Stimulated activated CD4-positive, alpha-beta T cell treated with anti-CD3 and anti-CD28 coated beads, Interleukin-1b, Interleukin-23, amount 100 ng/mL, for 4 hours (primary cell): Measurements from ENCODE around the gene CTSV.
"Not testable (repeated sequence)": the region's sequence is repeated elsewhere in the genome, so short reads cannot be mapped to it uniquely, and the experiment has no call there.

Experiments
- DNase-seq, 2 donors: peaks; one replicate each; pipeline ENCODE4 v3.0.0-alpha.2; 2020; ENCODE audit warnings: low read depth in 2 of 2

The CTSV gene

GRCh38 chr9:97038611-97039513 lies at the start of gene CTSV:
CTSV (minus strand) TSS chr9:97039142; CDS start chr9:97038043, 1,099 bp downstream.
- DNase-seq, result peak; percentile 60 to 82

- DNase-seq, result not testable (repeated sequence)
Measured at GRCh38 chr9:97087668-97088215, 48.8 kb upstream of the CTSV start.

- not testable (repeated sequence) for DNase-seq
Measured at GRCh38 chr9:97084562-97084991, 45.6 kb upstream of the CTSV start.

- DNase-seq, result no peak
Measured at GRCh38 chr9:97078362-97078761, 39.4 kb upstream of the CTSV start.

- no peak for DNase-seq
Measured at GRCh38 chr9:97077452-97078295, 38.7 kb upstream of the CTSV start.

- not testable (repeated sequence) for DNase-seq
Measured at GRCh38 chr9:97076731-97077451, 37.9 kb upstream of the CTSV start.

- DNase-seq, result no peak
Measured at GRCh38 chr9:97076238-97076637, 37.3 kb upstream of the CTSV start.

- no peak for DNase-seq
Measured at GRCh38 chr9:97075289-97075985, 36.5 kb upstream of the CTSV start.

GRCh38 chr9:97073506-97073905 lies 34.6 kb upstream of the CTSV start:
- no peak for DNase-seq

GRCh38 chr9:97072285-97072776 lies 33.4 kb upstream of the CTSV start:
- no peak for DNase-seq

- not testable (repeated sequence) for DNase-seq
Measured at GRCh38 chr9:97070325-97070724, 31.4 kb upstream of the CTSV start.

GRCh38 chr9:97067490-97067889 lies 28.5 kb upstream of the CTSV start:
- DNase-seq, result no peak

- no peak for DNase-seq
Measured at GRCh38 chr9:97064176-97064575, 25.2 kb upstream of the CTSV start.

- no peak for DNase-seq
Measured at GRCh38 chr9:97060796-97061195, 21.9 kb upstream of the CTSV start.

- no peak for DNase-seq
Measured at GRCh38 chr9:97059626-97060025, 20.7 kb upstream of the CTSV start.

GRCh38 chr9:97057651-97058050 lies 18.7 kb upstream of the CTSV start:
- DNase-seq, result no peak

GRCh38 chr9:97055891-97056290 lies 16.9 kb upstream of the CTSV start:
- not testable (repeated sequence) for DNase-seq

GRCh38 chr9:97053717-97054116 lies 14.8 kb upstream of the CTSV start:
- no peak for DNase-seq

- DNase-seq, result no peak
Measured at GRCh38 chr9:97052735-97053134, 13.8 kb upstream of the CTSV start.

GRCh38 chr9:97046228-97046627 lies 7.3 kb upstream of the CTSV start:
- DNase-seq, result no peak

- DNase-seq, result no peak
Measured at GRCh38 chr9:97045300-97045699, 6.4 kb upstream of the CTSV start.
